PFSK-1 (cell line): ENCODE measurements around the gene ISLR2.

Source experiments
- POLR2AphosphoS5 ChIP-seq: IDR thresholded peaks from 2 replicates; pipeline ENCODE4 v1.6.1; 2012; ENCODE audit warnings: low read depth, mild to moderate bottlenecking, control low read depth, low read length, moderate library complexity
- TAF1 ChIP-seq: IDR thresholded peaks from 2 replicates; pipeline ENCODE4 v1.6.1; 2012; ENCODE audit warnings: low read length, control low read depth, borderline replicate concordance; ENCODE audit not compliant: insufficient read depth

DNA sequence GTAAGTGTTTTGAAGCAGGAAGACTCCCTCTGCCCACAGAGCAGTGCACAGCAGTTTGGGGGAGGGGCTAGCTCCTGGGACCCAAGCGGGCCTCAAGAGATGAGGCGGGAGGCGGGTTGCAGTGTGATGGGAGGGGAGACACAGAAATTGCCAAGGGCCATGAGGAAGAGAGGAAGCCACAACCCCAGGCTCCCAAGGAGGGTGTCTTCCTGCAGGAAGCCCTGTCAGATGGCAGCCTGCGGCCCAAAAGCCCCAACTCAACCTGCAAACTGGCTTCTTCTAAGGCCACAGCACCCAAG lies 7.3 kb upstream of the ISLR2 start:
- TF ChIP-seq TAF1 (no peak), POLR2AphosphoS5 (no peak)
